ENCODE results near the gene PNLIPRP2. TPM values are rescaled to one million over a fixed set of nuclear protein-coding genes. Genes with fewer than 3 reads are reported as not detected.

The PNLIPRP2 gene
- total and polyA plus RNA-seq, 2 of the 8 experiments (the other 6 are each of a cell fraction or from before 2014, with no cell fraction given), result 0.11 TPM; not detected in 1

DNA sequence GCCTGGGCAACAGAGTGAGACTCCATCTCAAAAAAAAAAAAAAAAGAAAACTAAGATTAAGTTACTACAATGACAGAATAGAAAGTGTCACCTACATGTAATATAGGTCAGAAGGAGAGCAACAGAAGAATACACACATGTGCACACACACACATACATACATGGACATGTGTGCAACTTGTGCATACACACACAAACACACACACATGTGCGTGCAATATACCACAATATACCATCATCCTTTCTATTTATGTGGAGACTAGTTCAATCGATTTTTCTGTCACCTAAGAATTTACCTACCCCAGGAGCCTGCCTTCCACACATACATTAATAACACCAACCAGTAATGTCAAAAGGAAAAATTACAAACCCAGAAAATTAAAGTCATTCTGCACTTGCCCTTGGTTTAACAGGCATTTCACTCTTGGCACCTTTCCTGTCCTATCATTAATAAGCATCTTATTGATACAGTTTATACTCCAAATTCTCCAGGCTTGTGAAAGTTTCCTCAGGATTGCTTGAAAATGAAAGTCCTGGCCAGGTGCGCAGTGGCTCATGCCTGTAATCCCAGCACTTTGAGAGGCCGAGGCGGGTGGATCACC, 27.5 kb upstream of the PNLIPRP2 start:
- H2BK20ac ChIP-seq (ENCODE audit: low read length), result no peak overlapping the region
- H3K9me3 ChIP-seq (ENCODE audit: insufficient read depth in 2 of 2, low read depth in 1 of 2, low read length in 1 of 2), result 0 out of 4 replicates have a peak, but pooled peaks cover 0 to 2% of the 10 kb centered on the region in 2 experiments
- no peak overlapping the region for H4K91ac ChIP-seq (replicated peaks; ENCODE audit: insufficient read length, low read length)
- CTCF ChIA-PET (ENCODE audit: partially characterized antibody), result no interaction called here
- no peak overlapping the region for H2BK120ac ChIP-seq (replicated peaks; ENCODE audit: low read depth, low read length)
- 85% methylated on average over 5 of the region's 5 CpGs; no CpG with 5 or more reads in 1 of the 2 experiments for WGBS, 2 experiments (ENCODE audit: extremely low coverage in 1 of 2, insufficient coverage in 1 of 2, insufficient read length in 1 of 2, insufficient replicate concordance in 2 of 2, low coverage in 1 of 2, low lambda C conversion rate in 2 of 2, missing lambda C conversion rate in 1 of 2)
- no peak overlapping the region for H2BK5ac ChIP-seq (ENCODE audit: low read depth, low read length)
- FAIRE-seq (no peak), DNase-seq (ENCODE audit: low read depth in 1 of 2, low spot score in 2 of 2) (no peak)
- no peak overlapping the region for H3K14ac ChIP-seq (ENCODE audit: insufficient read length)
- H3K4me3 ChIP-seq (ENCODE audit: extremely low read depth in 1 of 4, insufficient read depth in 2 of 4, low read depth in 3 of 4, low read length in 4 of 4), result no peak overlapping the region
- no peak overlapping the region for H3K27ac ChIP-seq (ENCODE audit: low read depth, low read length)
- no peak overlapping the region for H4K5ac ChIP-seq (ENCODE audit: insufficient read length, low read depth, low read length)
- H4K8ac ChIP-seq (ENCODE audit: extremely low read depth, insufficient read depth, low read length), result no peak overlapping the region
- no peaks in the 10 kb centered on the region for H3K79me1 ChIP-seq (ENCODE audit: low read depth, low read length)
- H3K23ac ChIP-seq (ENCODE audit: insufficient read length), result no peak overlapping the region
- no peak overlapping the region for H3K4ac ChIP-seq (replicated peaks; ENCODE audit: insufficient read length, low read depth, low read length)
- H2BK12ac ChIP-seq (ENCODE audit: low read depth, low read length), result no peak overlapping the region
- no peak overlapping the region for H2AFZ ChIP-seq (ENCODE audit: low read length)
- POLR2A ChIA-PET (ENCODE audit: partially characterized antibody), result no interaction called here
- H3K56ac ChIP-seq (replicated peaks; ENCODE audit: insufficient read length, low read depth, low read length), result no peak overlapping the region
- H3K36me3 ChIP-seq (ENCODE audit: control insufficient read depth in 2 of 4, insufficient read depth in 4 of 4, low read length in 3 of 4), result no peaks in the 10 kb centered on the region
- no peak overlapping the region for H3K9ac ChIP-seq (replicated peaks in 1 of 4; ENCODE audit: extremely low read depth in 1 of 4, low read depth in 3 of 4, low read length in 3 of 4)
- H2AK5ac ChIP-seq (ENCODE audit: low read depth, low read length), result no peak overlapping the region
- no peak overlapping the region for H2BK15ac ChIP-seq (ENCODE audit: low read length)
- H3K18ac ChIP-seq (ENCODE audit: extremely low read depth, low read length), result no peak overlapping the region
- H3K23me2 ChIP-seq (ENCODE audit: low read depth, low read length), result no peaks in the 10 kb centered on the region
- no peak overlapping the region for H3K4me2 ChIP-seq (ENCODE audit: insufficient read depth in 1 of 2, low read depth in 2 of 2, low read length in 2 of 2)
- H3K79me2 ChIP-seq (ENCODE audit: control insufficient read depth in 1 of 2, insufficient read depth in 2 of 2, low read length in 2 of 2), result no peaks in the 10 kb centered on the region
- peaks cover 0 to 2% (median 0%) of the 10 kb centered on the region in 4 experiments; a peak in 1 of 7 replicates for H3K4me1 ChIP-seq (replicated peaks in 1 of 4; ENCODE audit: control insufficient read depth in 3 of 4, insufficient read depth in 4 of 4, low read length in 3 of 4)
- H3K27me3 ChIP-seq (replicated peaks in 1 of 4; ENCODE audit: control insufficient read depth in 3 of 4, extremely low read depth in 1 of 4, insufficient read depth in 3 of 4, low read length in 3 of 4), result no peaks in the 10 kb centered on the region
- H4K20me1 ChIP-seq (replicated peaks in 1 of 2; ENCODE audit: control insufficient read depth in 1 of 2, insufficient read depth in 2 of 2, low read length in 2 of 2), result no peaks in the 10 kb centered on the region
- TF ChIP-seq TAF1 (IDR thresholded peaks at IDR 0.05; ENCODE audit: low read depth, low read length), result no peak
